Keratinocyte (primary cell): ENCODE data around the gene KLF1.

Source experiments
- EZH2 ChIP-seq: IDR thresholded peaks from one replicate; pipeline ENCODE4 v1.6.1; 2012; ENCODE audit warnings: inconsistent platforms, mild to moderate bottlenecking, low read length, moderate library complexity
- TF ChIP-seq, protein P1 (sequence below), 3 experiments: IDR thresholded peaks in 1 of 3; conservative IDR thresholded peaks in 1 of 3; optimal IDR thresholded peaks in 1 of 3; 2 replicates in 2 of 3; 3 replicates in 1 of 3; pipeline versions ENCODE3 to v1.5.1; 2011; ENCODE audit warnings: low read length in 3 of 3, mild to moderate bottlenecking in 3 of 3, moderate library complexity in 2 of 3, control low read depth in 1 of 3, inconsistent platforms in 1 of 3; ENCODE audit not compliant: insufficient read depth in 2 of 3; ENCODE audit errors: extremely low read depth in 1 of 3

DNA sequence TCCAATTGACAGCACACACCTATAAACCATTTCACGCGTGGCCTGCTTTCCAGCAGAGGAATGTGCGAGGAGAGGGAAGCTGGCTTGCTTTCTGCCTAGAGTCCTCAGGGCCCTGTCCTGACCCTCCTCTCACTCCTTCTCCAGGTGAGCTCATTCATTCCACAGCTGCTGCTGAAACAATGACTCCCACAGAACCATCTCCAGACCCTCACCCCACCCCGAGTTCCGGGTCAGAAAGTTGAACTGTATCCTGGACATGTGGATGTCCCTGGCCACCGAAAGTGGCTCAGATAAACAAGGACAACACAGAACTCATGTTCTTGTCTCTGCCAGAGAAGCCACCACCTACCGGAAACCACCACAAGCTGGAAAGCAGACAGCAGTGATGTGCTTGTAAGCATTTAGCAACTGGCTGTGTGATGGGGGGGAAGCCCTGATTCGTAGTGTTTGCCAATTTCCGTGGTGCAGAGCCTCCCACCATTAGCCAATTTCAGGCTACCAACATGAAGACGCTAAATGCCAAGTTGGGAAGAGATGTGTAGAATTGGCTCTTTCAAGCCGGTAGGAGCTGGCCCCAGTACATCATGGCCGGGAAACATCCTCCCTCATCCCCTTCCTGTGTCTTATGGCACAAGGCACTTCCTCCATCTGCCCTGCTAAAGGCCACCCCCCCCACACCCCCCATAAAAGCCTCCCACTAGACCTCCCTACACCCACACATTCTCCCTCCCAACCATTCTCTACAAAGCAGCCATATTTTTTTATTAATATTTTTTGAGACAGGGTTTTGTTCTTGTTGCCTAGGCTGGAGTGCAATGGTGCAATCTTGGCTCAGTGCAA, 27.1 kb upstream of the KLF1 start:
- TF ChIP-seq, protein P1, sequence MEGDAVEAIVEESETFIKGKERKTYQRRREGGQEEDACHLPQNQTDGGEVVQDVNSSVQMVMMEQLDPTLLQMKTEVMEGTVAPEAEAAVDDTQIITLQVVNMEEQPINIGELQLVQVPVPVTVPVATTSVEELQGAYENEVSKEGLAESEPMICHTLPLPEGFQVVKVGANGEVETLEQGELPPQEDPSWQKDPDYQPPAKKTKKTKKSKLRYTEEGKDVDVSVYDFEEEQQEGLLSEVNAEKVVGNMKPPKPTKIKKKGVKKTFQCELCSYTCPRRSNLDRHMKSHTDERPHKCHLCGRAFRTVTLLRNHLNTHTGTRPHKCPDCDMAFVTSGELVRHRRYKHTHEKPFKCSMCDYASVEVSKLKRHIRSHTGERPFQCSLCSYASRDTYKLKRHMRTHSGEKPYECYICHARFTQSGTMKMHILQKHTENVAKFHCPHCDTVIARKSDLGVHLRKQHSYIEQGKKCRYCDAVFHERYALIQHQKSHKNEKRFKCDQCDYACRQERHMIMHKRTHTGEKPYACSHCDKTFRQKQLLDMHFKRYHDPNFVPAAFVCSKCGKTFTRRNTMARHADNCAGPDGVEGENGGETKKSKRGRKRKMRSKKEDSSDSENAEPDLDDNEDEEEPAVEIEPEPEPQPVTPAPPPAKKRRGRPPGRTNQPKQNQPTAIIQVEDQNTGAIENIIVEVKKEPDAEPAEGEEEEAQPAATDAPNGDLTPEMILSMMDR (optimal IDR thresholded peaks at IDR 0.05 in 1 of 3, IDR thresholded peaks at IDR 0.05 in 1 of 3, conservative IDR thresholded peaks at IDR 0.05 in 1 of 3; ENCODE audit: extremely low read depth in 1 of 3, insufficient read depth in 2 of 3, low read length in 3 of 3), result no peak
- no peak for TF ChIP-seq EZH2
